Neural crest cell (in vitro differentiated cells): ENCODE results near the gene SCARB1. TPM values are rescaled to one million over a fixed set of nuclear protein-coding genes. Genes with fewer than 3 reads are reported as not detected.

Source experiments
- DNase-seq: peaks from one replicate; pipeline ENCODE4 v3.0.0; 2021; ENCODE audit warnings: low read depth, mixed read lengths, low spot score
- H3K27ac Mint-ChIP-seq: one replicate; pipeline ENCODE4 v1.8.0; 2021; ENCODE audit warnings: mild to moderate bottlenecking, mixed read lengths; ENCODE audit not compliant: unreplicated experiment
- H3K27me3 Mint-ChIP-seq: 2 replicates; pipeline ENCODE4 v1.8.0; 2021; ENCODE audit warnings: low read depth, mild to moderate bottlenecking, mixed read lengths
- H3K36me3 Mint-ChIP-seq: 2 replicates; pipeline ENCODE4 v1.8.0; 2021; ENCODE audit warnings: low read depth, mild to moderate bottlenecking, mixed read lengths
- H3K4me1 Mint-ChIP-seq: 2 replicates; pipeline ENCODE4 v1.8.0; 2021; ENCODE audit warnings: mixed read lengths
- H3K4me3 Mint-ChIP-seq: one replicate; pipeline ENCODE4 v1.8.0; 2021; ENCODE audit warnings: mild to moderate bottlenecking, mixed read lengths
- H3K9me3 Mint-ChIP-seq: 2 replicates; pipeline ENCODE4 v1.8.0; 2021; ENCODE audit warnings: mixed read lengths
- total RNA-seq: library from RNA; stranded (reverse); gene quantifications from 2 replicates; pipeline ENCODE4 v1.2.1, GENCODE V29; 2021
- TF ChIP-seq, protein P1 (sequence below): fragments of 200-600 bp; sonication (generic); conservative IDR thresholded peaks from 2 replicates; pipeline ENCODE4 v1.5.0; 2021; ENCODE audit warnings: antibody characterized with exemption, mild to moderate bottlenecking

The SCARB1 gene
- total RNA-seq, 1 donor from 2014 or later = 50.9 TPM

GRCh38 chr12:124741211-124741610 lies 122.5 kb downstream of the SCARB1 start:
- no peaks in the 10 kb centered on the region for H3K9me3 Mint-ChIP-seq
- TF ChIP-seq, protein P1, sequence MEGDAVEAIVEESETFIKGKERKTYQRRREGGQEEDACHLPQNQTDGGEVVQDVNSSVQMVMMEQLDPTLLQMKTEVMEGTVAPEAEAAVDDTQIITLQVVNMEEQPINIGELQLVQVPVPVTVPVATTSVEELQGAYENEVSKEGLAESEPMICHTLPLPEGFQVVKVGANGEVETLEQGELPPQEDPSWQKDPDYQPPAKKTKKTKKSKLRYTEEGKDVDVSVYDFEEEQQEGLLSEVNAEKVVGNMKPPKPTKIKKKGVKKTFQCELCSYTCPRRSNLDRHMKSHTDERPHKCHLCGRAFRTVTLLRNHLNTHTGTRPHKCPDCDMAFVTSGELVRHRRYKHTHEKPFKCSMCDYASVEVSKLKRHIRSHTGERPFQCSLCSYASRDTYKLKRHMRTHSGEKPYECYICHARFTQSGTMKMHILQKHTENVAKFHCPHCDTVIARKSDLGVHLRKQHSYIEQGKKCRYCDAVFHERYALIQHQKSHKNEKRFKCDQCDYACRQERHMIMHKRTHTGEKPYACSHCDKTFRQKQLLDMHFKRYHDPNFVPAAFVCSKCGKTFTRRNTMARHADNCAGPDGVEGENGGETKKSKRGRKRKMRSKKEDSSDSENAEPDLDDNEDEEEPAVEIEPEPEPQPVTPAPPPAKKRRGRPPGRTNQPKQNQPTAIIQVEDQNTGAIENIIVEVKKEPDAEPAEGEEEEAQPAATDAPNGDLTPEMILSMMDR = no peak
- H3K27ac Mint-ChIP-seq = no peak overlapping the region
- H3K4me3 Mint-ChIP-seq = no peak overlapping the region
- no peak for DNase-seq
- H3K27me3 Mint-ChIP-seq = peaks cover 70% of the 10 kb centered on the region
- peaks cover 70% of the 10 kb centered on the region for H3K4me1 Mint-ChIP-seq
- no peaks in the 10 kb centered on the region for H3K36me3 Mint-ChIP-seq

DNA sequence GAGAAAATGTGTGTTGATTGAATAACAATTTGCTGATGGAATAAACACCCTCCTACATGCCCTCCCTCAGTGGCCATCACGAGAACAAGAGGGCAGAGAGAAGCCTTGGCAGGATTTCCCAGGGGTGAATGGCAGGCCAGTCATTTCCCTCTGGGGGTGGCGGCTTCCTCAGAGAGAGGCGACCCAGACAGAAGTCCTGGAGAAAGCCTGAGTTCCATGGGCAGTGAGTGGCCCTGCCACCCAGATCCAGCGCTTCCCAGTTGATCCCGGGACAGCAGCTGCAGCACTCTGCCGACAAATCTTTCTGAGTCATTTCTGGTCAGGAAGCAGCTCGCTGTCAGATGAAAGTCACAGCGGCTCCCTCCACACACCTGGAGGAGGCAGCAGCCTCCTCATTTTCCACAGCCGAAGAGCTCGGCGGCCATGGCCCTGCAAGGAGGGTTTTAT lies 123.0 kb downstream of the SCARB1 start:
- DNase-seq = no peak

GRCh38 chr12:124739953-124740561 lies 123.6 kb downstream of the SCARB1 start:
- no peak for DNase-seq
- peaks cover 66% of the 10 kb centered on the region for H3K27me3 Mint-ChIP-seq
- TF ChIP-seq, protein P1 = no peak
- H3K27ac Mint-ChIP-seq = no peak overlapping the region
- peaks cover 59% of the 10 kb centered on the region for H3K4me1 Mint-ChIP-seq
- no peaks in the 10 kb centered on the region for H3K9me3 Mint-ChIP-seq
- H3K36me3 Mint-ChIP-seq = no peaks in the 10 kb centered on the region
- H3K4me3 Mint-ChIP-seq = no peak overlapping the region

More for the DNA sequence above, 123.0 kb downstream of the SCARB1 start:
- H3K9me3 Mint-ChIP-seq = no peaks in the 10 kb centered on the region
- peaks cover 65% of the 10 kb centered on the region for H3K4me1 Mint-ChIP-seq
- H3K27ac Mint-ChIP-seq = no peak overlapping the region
- TF ChIP-seq, protein P1 = no peak
- H3K36me3 Mint-ChIP-seq = no peaks in the 10 kb centered on the region
- no peak overlapping the region for H3K4me3 Mint-ChIP-seq
- peaks cover 66% of the 10 kb centered on the region for H3K27me3 Mint-ChIP-seq

DNA sequence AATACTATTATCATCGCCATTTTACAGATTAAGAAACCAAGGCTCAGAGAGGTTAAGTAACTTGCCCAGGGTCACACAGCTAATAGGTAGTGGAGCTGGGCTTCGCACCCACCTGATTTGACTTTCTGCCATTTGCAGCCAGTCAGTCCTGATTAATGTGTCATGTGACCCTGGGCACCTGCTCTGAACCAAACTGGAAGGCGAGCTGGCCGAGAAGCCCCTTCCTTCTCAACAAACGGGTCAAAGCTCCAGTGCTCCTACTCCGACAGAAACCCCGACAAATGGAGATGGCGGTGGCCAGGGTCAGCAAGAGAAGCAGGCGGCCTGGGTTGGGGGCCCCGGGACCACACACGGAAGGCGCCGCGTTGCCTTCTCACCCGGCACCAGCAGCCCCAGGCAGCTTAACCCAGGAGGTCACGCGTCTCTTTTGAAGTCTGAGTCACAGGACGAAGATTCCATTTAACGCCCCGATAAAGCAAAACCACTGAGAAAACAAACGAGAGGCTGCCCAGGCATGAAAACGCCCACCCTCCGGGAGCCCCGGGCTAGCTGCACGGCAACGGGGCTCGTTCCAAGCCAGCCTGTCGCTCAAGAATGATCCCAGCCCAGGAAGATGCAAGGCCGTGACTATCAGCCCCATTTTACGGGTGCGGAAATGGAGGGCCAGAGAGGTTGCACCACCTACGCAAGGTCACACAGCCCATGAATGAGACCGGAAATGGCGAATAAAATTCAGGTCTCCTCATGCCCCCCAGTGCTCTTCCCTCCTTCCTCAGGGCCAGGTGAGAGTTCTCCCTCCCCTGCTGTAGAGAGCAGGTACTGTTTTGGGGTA lies 124.8 kb downstream of the SCARB1 start:
- Mint-ChIP-seq H3K27ac (no peak overlapping the region), H3K4me1 (peaks cover 55% of the 10 kb centered on the region), H3K4me3 (peak overlapping the region; percentile 35), H3K27me3 (peaks cover 72% of the 10 kb centered on the region), H3K36me3 (no peaks in the 10 kb centered on the region), H3K9me3 (no peaks in the 10 kb centered on the region)
- TF ChIP-seq, protein P1 = no peak
- peak; percentile 68 for DNase-seq

GRCh38 chr12:124737772-124738635 lies 125.7 kb downstream of the SCARB1 start:
- H3K4me1 Mint-ChIP-seq = peaks cover 51% of the 10 kb centered on the region
- no peak overlapping the region for H3K27ac Mint-ChIP-seq
- H3K4me3 Mint-ChIP-seq = peak overlapping the region; percentile 35
- TF ChIP-seq, protein P1 = no peak
- no peaks in the 10 kb centered on the region for H3K9me3 Mint-ChIP-seq
- no peaks in the 10 kb centered on the region for H3K36me3 Mint-ChIP-seq
- DNase-seq = no peak
- peaks cover 73% of the 10 kb centered on the region for H3K27me3 Mint-ChIP-seq
